Suprapubic skin (tissue), 4 donors: Measurements from ENCODE around the gene DAGLA.

Source experiments
- EP300 ChIP-seq: sonication (generic); formaldehyde crosslinking; IDR thresholded peaks from one replicate; pipeline ENCODE4 v1.6.1; 2017; ENCODE audit warnings: antibody characterized with exemption
- POLR2A ChIP-seq, 2 donors: fragments of 450-650 bp; IDR thresholded peaks; one replicate each; pipeline ENCODE4 v1.6.1; 2017; ENCODE audit warnings: antibody characterized with exemption in 2 of 2, mild to moderate bottlenecking in 2 of 2, moderate library complexity in 2 of 2
- POLR2AphosphoS5 ChIP-seq, 3 donors: sonication (generic); formaldehyde crosslinking; IDR thresholded peaks; one replicate each; pipeline ENCODE4 v1.6.1; 2017; ENCODE audit warnings: antibody characterized with exemption in 3 of 3
- TF ChIP-seq, protein P1 (sequence below), 2 donors: fragments of 200-600 bp in 1 of 2; fragments of 450-650 bp in 1 of 2; sonication (generic) in 1 of 2; IDR thresholded peaks; one replicate each; pipeline ENCODE4 v1.5.1; 2016 to 2019; ENCODE audit warnings: antibody characterized with exemption in 2 of 2, mild to moderate bottlenecking in 1 of 2, moderate library complexity in 1 of 2

DNA sequence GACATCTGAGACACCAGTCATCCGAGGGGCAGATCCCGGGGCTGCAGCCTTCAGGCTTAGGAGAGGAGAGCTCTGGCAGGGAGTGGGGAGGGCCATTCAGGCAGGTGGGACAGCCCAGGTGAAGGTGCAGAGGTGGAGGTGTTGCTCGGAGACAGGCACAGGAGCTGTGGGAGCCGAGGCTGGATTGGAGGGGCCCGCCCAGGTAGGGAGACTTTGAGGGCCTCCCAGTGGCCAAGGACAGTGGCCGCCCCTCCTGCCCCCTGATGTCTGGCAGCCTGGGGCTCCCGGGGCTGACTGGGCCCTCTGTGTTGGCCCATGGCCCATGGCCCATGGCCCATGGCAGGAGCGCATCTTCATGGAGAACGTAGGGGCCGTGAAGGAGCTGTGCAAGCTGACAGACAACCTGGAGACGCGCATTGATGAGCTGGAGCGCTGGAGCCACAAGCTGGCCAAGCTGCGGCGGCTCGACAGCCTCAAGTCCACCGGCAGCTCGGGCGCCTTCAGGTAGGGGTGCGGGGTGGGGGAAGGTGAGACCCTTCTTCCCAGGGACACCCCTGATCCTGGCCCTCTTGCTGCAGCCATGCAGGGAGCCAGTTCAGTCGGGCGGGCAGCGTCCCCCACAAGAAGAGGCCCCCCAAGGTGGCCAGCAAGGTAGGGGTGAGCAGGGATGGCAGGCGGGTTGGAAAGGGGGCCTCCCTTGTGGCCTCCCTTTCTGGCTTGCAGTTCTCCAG is 98.9 kb downstream of the DAGLA start:
- TF ChIP-seq, protein P1, sequence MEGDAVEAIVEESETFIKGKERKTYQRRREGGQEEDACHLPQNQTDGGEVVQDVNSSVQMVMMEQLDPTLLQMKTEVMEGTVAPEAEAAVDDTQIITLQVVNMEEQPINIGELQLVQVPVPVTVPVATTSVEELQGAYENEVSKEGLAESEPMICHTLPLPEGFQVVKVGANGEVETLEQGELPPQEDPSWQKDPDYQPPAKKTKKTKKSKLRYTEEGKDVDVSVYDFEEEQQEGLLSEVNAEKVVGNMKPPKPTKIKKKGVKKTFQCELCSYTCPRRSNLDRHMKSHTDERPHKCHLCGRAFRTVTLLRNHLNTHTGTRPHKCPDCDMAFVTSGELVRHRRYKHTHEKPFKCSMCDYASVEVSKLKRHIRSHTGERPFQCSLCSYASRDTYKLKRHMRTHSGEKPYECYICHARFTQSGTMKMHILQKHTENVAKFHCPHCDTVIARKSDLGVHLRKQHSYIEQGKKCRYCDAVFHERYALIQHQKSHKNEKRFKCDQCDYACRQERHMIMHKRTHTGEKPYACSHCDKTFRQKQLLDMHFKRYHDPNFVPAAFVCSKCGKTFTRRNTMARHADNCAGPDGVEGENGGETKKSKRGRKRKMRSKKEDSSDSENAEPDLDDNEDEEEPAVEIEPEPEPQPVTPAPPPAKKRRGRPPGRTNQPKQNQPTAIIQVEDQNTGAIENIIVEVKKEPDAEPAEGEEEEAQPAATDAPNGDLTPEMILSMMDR (IDR thresholded peaks at IDR 0.05) = no peak
- TF ChIP-seq POLR2A (IDR thresholded peaks at IDR 0.05) (no peak), EP300 (no peak), POLR2AphosphoS5 (IDR thresholded peaks at IDR 0.05) (no peak)
